Measurements from ENCODE around the gene SVEP1.
"Not testable (repeated sequence)": the region's sequence is repeated elsewhere in the genome, so short reads cannot be mapped to it uniquely, and the experiment has no call there.

SVEP1 gene

GRCh38 chr9:110575945-110576344 lies 3.6 kb downstream of the SVEP1 start:
- DNase-seq: no peak

DNA sequence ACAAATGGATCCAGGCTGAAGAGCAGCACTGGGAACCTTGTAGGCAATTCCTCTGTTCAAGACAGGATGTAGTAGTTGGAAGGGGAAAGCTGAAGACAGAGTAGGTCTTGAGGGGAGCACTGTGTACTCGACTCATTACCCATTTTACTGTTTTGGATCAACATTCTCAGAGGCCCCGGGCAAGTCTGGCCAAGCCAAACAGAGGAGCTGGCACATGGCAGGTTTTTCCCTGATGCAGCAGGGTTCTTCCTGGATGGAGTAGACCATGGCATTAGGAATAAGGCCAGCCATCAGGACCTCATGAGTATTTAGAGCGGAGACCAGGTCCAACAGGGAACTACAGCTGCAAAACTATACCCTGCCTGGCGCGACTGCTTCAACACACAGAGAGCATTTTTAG lies 4.4 kb downstream of the SVEP1 start:
- no peak for DNase-seq

GRCh38 chr9:110573305-110573704 lies 6.2 kb downstream of the SVEP1 start:
- DNase-seq: no peak

GRCh38 chr9:110571801-110572483 lies 7.6 kb downstream of the SVEP1 start:
- no peak for DNase-seq

DNA sequence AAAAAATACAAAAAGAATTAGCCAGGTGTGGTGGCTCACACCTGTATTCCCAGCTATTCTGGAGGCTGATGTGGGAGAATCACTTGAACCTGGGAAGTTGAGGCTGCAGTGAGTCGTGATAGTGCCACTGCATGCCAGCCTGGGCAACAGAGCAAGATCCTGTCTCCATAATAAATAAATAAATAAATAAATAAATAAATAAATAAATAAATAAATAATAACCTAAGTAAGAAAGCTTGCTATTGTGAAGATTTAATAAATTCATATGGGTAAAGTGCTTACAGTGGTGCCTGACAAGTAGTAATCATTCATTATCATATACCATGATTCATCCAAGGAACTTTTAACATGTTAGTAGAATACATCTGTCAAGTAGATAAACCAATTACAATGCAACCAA lies 13.4 kb downstream of the SVEP1 start:
- no peak for DNase-seq

DNA sequence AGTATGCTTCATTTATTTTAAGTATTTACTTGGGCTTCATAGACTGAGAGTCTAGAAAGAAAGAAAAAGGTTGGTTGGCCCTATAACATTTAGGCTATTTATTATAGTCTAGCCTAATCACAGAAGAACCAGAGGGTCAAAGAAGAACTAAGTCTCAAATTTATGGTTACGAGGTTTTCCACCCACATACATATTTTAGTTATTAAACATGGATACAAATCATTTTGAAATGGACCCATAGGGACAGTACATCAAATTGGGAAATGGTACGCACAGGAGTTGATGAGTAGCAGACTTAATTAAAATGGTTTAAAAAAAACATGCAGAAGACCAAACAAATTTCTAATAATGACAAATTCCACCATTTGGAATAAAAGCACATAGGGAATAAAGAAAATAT lies 17.7 kb downstream of the SVEP1 start:
- DNase-seq: no peak

GRCh38 chr9:110559869-110560268 lies 19.7 kb downstream of the SVEP1 start:
- no peak for DNase-seq

DNA sequence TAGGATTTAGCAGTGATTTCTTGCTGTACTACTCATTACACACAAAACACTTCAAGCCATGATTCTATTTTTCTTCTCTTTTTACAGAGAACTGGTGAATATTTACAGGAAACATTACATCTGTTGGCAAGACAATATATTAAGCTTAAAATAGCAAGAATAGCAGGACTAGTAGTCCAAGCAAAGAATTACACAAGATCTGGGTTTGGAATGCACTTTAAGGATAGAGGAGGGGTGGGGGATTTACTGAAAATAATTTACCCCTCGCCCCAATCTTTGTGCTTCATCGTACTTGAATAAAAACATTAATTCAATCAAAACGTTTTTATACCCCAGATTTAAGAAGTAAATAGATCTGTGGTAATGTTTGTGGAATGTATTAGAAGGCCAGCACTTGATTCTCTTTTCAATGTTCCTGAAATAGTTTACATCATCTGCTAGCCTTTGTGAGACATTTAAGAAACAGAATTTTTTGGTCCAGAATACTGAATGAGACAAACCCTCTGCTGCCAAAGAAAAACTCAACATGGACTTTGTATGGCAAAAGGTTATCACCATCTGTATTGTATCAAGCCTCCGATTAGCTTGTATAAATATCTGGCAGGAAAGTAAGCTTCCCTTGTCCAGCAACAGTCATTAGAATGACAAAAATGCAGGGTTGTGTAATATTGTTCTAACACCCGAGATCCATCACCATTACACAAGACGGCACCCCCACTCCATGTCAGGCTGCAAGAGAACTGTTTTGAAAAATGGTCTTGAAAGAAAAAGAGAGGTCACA lies 23.8 kb downstream of the SVEP1 start:
- no peak for DNase-seq

- DNase-seq: no peak
Observed at GRCh38 chr9:110546411-110546871, 33.1 kb downstream of the SVEP1 start.

GRCh38 chr9:110545705-110546104 lies 33.8 kb downstream of the SVEP1 start:
- no peak for DNase-seq

DNA sequence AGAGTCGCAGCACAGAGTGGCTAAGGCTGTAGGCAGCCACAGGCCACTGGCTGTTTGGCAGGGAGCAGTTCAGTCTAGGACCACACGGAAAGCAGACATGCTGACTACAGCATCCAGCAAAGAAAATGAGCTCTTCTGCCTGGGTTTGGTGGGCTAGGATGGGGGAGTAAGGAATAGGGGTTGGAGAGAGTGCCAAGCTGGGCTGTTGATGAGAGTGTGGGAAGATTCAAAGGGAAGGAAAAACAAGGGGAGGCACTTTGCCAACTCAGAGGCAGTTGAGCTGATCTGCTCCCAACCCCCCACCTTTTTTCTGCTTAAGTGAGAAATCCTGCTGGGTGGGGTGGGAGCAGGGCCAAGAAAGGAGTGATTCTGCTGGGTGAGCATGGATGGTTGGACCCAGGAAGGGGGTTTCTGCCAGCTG lies 35.9 kb downstream of the SVEP1 start:
- DNase-seq: no peak

DNA sequence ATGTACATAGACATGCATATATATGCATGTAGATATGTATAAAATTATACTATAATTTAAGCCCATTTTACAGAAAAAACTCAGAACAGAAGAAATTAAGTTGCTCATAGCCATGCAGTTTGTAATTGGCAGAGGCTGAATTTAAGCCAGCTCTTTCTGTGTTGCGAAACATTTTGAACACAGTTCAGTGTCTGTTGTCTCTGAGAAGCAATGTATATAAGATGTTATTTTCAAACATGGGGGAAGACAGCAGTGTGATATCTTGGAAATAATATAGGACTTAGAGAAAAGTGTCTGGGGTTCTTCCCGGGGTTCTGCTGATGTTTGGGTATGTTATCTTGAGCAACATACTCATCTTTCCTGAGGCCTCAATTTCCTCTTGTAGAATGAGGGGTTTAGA lies 37.6 kb downstream of the SVEP1 start:
- no peak for DNase-seq

- DNase-seq: no peak
Observed at GRCh38 chr9:110538647-110539041, 40.9 kb downstream of the SVEP1 start.

DNA sequence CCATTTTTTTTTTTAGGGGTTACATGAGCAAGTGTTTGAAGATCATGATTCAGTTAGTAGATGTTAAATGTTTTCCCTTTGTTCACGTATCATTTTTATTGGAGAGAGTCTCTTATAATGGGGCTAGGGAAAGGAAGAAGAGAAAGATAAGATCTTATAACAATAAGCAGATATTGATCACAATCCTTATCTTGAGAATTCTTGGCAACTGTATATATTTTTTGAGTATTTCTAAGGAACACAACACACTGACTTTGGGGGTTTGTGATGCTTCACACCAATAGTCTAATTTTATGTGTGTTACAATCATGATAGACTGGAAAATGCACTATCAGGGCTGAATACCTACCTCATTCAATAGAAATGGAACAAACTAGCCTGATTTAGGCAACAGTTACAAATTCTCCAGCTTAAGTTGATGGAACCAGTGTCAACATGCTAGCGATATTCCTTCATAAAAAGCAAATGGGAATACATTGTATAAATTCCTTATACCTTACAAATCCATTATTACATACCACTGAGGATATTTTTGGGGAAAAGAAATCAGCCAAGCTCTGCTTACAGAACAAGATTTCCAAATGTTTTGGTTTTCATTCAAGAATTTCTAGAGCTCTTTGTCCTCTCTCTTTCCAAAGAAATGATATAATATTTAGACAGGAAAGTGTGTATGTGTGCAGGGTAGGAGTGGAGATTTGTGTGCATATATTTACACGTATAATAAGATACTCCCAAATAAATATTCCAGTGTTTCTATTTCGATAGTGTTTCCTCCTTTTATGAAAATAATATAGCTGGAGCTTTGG lies 41.5 kb downstream of the SVEP1 start:
- no peak for DNase-seq

DNA sequence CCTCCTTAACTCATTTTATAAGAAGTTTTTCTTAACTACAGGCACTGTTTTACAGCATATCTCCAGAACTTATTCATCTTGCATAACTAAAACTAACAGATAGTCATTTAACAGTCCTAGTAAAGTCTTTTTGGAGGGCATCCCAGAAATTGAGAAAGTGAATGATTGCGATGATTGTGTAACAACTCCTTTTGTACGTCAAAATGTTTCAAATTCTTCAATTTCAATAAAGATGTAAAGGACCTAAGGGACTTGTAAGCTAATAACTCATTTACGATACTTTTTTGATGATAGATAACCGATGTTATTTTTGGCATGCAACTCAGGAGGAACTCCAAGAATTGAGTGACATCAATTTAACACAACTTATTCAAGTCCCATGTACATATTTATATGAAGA lies 42.7 kb downstream of the SVEP1 start:
- no peak for DNase-seq

DNA sequence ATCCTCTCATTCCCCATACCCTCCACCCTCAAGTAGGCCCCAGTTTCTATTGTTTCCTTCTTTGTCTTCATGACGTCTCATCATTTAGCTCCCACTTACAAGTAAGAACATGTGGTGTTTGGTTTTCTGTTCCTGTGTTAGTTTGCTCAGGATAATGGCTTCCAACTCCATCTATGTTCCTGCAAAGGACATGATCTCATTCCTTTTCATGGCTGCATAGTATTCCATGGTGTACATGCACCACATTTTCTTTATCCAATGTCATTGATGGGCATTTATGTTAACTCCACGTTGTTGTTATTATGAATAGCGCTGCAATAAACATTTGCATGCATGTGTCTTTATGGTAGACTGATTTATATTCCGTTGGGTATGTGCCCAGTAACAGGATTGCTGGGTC lies 45.4 kb downstream of the SVEP1 start:
- DNase-seq: not testable (repeated sequence)

- DNase-seq: no peak
Observed at GRCh38 chr9:110532908-110533665, 46.5 kb downstream of the SVEP1 start.

GRCh38 chr9:110531776-110532175 lies 47.8 kb downstream of the SVEP1 start:
- no peak for DNase-seq

- not testable (repeated sequence) for DNase-seq
Observed at GRCh38 chr9:110531241-110531640, 48.3 kb downstream of the SVEP1 start.

DNA sequence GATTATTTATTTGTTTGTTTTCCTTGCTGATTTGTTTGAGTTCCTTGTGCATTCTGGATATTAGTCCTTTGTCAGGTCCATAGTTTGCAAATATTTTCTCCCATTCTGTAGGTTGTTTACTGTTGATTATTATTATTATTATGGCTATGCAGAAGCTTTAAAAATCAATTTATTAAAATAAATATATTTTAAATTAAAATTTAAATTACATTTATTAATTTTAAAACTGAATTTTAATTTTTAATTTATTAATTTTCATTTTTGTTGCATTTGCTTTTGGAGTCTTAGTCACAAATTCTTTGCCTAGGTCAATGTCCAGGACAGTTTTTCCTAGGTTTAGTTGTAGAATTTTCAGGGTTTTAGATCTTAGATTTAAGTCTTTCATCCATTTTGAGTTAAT lies 50.9 kb downstream of the SVEP1 start:
- no peak for DNase-seq

- no peak for DNase-seq
Observed at GRCh38 chr9:110526426-110526825, 53.1 kb downstream of the SVEP1 start.

- no peak for DNase-seq
Observed at GRCh38 chr9:110521206-110521605, 58.3 kb downstream of the SVEP1 start.
